Smooth muscle cell (in vitro differentiated cells): ENCODE results near the gene IFI44L. TPM values are rescaled to one million over a fixed set of nuclear protein-coding genes. Genes with fewer than 3 reads are reported as not detected.

Source experiments
- DNase-seq: peaks from one replicate; lab custom pipeline; 2025; ENCODE audit not compliant: unreplicated experiment; lab: John Stamatoyannopoulos, UW
- H2AFZ ChIP-seq: fragments of 200-600 bp; sonication (generic); 2 replicates; pipeline ENCODE4 v1.6.0; 2016; ENCODE audit warnings: antibody characterized with exemption, low read depth, mild to moderate bottlenecking
- H3F3A ChIP-seq: fragments of 200-600 bp; sonication (generic); 2 replicates; pipeline ENCODE4 v1.6.0; 2017; ENCODE audit warnings: antibody characterized with exemption, low read depth
- H3K27ac ChIP-seq: fragments of 200-600 bp; sonication (generic); 2 replicates; pipeline ENCODE4 v1.5.1; 2016; ENCODE audit warnings: low read depth, mild to moderate bottlenecking
- H3K27me3 ChIP-seq: fragments of 200-600 bp; sonication (generic); 2 replicates; pipeline ENCODE4 v1.6.1; 2016; ENCODE audit warnings: low read depth, mild to moderate bottlenecking
- H3K36me3 ChIP-seq: fragments of 200-600 bp; sonication (generic); 2 replicates; pipeline ENCODE4 v1.5.1; 2016; ENCODE audit warnings: low read depth
- H3K4me1 ChIP-seq: fragments of 200-600 bp; sonication (generic); 2 replicates; pipeline ENCODE4 v1.5.1; 2016; ENCODE audit warnings: low read depth
- H3K4me2 ChIP-seq: fragments of 200-600 bp; sonication (generic); 2 replicates; pipeline ENCODE4 v1.6.0; 2016; ENCODE audit warnings: mild to moderate bottlenecking
- H3K4me3 ChIP-seq: fragments of 200-600 bp; sonication (generic); 2 replicates; pipeline ENCODE4 v1.5.1; 2016; ENCODE audit warnings: mild to moderate bottlenecking
- H3K79me2 ChIP-seq: fragments of 200-600 bp; sonication (generic); 2 replicates; pipeline ENCODE4 v1.6.0; 2016; ENCODE audit warnings: low read depth, mild to moderate bottlenecking
- H3K9ac ChIP-seq: fragments of 200-600 bp; sonication (generic); 2 replicates; pipeline ENCODE4 v1.6.0; 2016; ENCODE audit warnings: low read depth
- H3K9me3 ChIP-seq: fragments of 200-600 bp; sonication (generic); replicated peaks from 2 replicates; pipeline ENCODE4 v1.5.1; 2016; ENCODE audit warnings: low read depth
- H4K20me1 ChIP-seq: fragments of 200-600 bp; sonication (generic); 2 replicates; pipeline ENCODE4 v1.6.0; 2016; ENCODE audit warnings: low read depth
- WGBS: methylation state at CpG from one replicate; pipeline ENCODE4 v1.1.7; 2016; ENCODE audit warnings: low lambda C conversion rate; 5-methylcytosine and 5-hydroxymethylcytosine counted together
- polyA plus RNA-seq: library from polyadenylated mRNA; unstranded; fragments of >200 nt; fragmentation: Nextera tagmentation; extraction: Ambion mirVana; gene quantifications from 2 replicates; pipeline ENCODE4 v1.2.1, GENCODE V29; 2016
- total RNA-seq: library from RNA; depleted of rRNA; stranded (reverse); fragments of >200 nt; gene quantifications from 2 replicates; pipeline ENCODE4 v1.2.3, GENCODE V29; 2014
- TF ChIP-seq, protein P1 (sequence below): fragments of 200-600 bp; sonication (generic); IDR thresholded peaks from 2 replicates; pipeline ENCODE4 v1.5.1; 2017; ENCODE audit warnings: borderline replicate concordance, mild to moderate bottlenecking, antibody characterized with exemption; ENCODE audit not compliant: insufficient read depth, poor library complexity, severe bottlenecking

IFI44L gene
- total and polyA plus RNA-seq, 2 experiments from 2014 or later = not detected

- no peaks in the 10 kb centered on the region for H4K20me1 ChIP-seq
- H3K9ac ChIP-seq = no peak overlapping the region
- H2AFZ ChIP-seq = no peak overlapping the region
- H3K9me3 ChIP-seq = no peaks in the 10 kb centered on the region
- H3K4me2 ChIP-seq = no peak overlapping the region
- no peaks in the 10 kb centered on the region for H3K79me2 ChIP-seq
- peaks cover 21% of the 10 kb centered on the region for H3K27me3 ChIP-seq
- no peaks in the 10 kb centered on the region for H3F3A ChIP-seq
- H3K4me1 ChIP-seq = no peaks in the 10 kb centered on the region
- TF ChIP-seq, protein P1, sequence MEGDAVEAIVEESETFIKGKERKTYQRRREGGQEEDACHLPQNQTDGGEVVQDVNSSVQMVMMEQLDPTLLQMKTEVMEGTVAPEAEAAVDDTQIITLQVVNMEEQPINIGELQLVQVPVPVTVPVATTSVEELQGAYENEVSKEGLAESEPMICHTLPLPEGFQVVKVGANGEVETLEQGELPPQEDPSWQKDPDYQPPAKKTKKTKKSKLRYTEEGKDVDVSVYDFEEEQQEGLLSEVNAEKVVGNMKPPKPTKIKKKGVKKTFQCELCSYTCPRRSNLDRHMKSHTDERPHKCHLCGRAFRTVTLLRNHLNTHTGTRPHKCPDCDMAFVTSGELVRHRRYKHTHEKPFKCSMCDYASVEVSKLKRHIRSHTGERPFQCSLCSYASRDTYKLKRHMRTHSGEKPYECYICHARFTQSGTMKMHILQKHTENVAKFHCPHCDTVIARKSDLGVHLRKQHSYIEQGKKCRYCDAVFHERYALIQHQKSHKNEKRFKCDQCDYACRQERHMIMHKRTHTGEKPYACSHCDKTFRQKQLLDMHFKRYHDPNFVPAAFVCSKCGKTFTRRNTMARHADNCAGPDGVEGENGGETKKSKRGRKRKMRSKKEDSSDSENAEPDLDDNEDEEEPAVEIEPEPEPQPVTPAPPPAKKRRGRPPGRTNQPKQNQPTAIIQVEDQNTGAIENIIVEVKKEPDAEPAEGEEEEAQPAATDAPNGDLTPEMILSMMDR = no peak
- H3K36me3 ChIP-seq = no peaks in the 10 kb centered on the region
- no peak overlapping the region for H3K27ac ChIP-seq
- no peak overlapping the region for H3K4me3 ChIP-seq
- DNase-seq = no peak
Measured at GRCh38 chr1:78668427-78668826, 48.2 kb downstream of the IFI44L start.

DNA sequence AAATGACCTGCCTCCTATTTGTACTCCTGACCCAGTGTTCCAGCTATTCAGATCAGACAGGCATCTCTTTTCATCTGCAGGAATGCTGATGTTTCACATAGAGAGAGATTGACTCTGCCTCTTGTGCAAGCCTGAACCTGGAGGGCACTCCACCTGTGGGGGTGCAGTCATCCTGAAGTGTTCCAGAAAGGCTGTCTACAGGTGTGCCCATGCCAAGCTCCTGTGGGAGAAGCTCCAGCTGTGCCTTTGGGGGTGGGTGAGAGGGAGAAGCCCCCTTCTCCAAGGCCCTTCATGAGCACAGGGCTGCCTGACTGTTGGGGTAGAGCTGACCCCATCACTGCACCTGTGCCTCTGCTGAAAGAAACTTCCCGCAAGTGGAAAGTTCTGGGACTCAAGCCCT, 52.2 kb downstream of the IFI44L start:
- Histone ChIP-seq H3F3A (no peaks in the 10 kb centered on the region), H3K27me3 (peaks cover 14% of the 10 kb centered on the region), H3K36me3 (no peaks in the 10 kb centered on the region), H3K9me3 (no peaks in the 10 kb centered on the region), H3K4me2 (no peak overlapping the region), H2AFZ (no peak overlapping the region), H3K79me2 (no peaks in the 10 kb centered on the region), H3K27ac (no peak overlapping the region), H3K9ac (no peak overlapping the region), H3K4me1 (no peaks in the 10 kb centered on the region), H3K4me3 (no peak overlapping the region), H4K20me1 (no peaks in the 10 kb centered on the region)
- TF ChIP-seq, protein P1 = no peak
- no peak for DNase-seq
- 57% methylated on average over 1 of the region's 1 CpG for WGBS

GRCh38 chr1:78673120-78673519, 52.9 kb downstream of the IFI44L start:
- Histone ChIP-seq H3K4me3 (no peak overlapping the region), H3K79me2 (no peaks in the 10 kb centered on the region), H3K36me3 (no peaks in the 10 kb centered on the region), H3K9me3 (no peaks in the 10 kb centered on the region), H3K4me1 (no peaks in the 10 kb centered on the region), H4K20me1 (no peaks in the 10 kb centered on the region), H3F3A (no peaks in the 10 kb centered on the region), H3K9ac (no peak overlapping the region), H2AFZ (no peak overlapping the region), H3K4me2 (no peak overlapping the region), H3K27me3 (peaks cover 14% of the 10 kb centered on the region), H3K27ac (no peak overlapping the region)
- TF ChIP-seq, protein P1 = no peak
- DNase-seq = no peak
- 71% methylated on average over 5 of the region's 5 CpGs for WGBS

- no peak for DNase-seq
- no peak overlapping the region for H3K9ac ChIP-seq
- H3K4me1 ChIP-seq = no peaks in the 10 kb centered on the region
- TF ChIP-seq, protein P1 = peak; percentile 91
- H3K27me3 ChIP-seq = peaks cover 7% of the 10 kb centered on the region
- no peaks in the 10 kb centered on the region for H3K9me3 ChIP-seq
- H4K20me1 ChIP-seq = no peaks in the 10 kb centered on the region
- H3K36me3 ChIP-seq = no peaks in the 10 kb centered on the region
- no peak overlapping the region for H2AFZ ChIP-seq
- H3K4me2 ChIP-seq = no peak overlapping the region
- H3K79me2 ChIP-seq = no peaks in the 10 kb centered on the region
- no peak overlapping the region for H3K27ac ChIP-seq
- H3F3A ChIP-seq = no peaks in the 10 kb centered on the region
- 42% methylated on average over 9 of the region's 9 CpGs for WGBS
- H3K4me3 ChIP-seq = no peak overlapping the region
Measured at GRCh38 chr1:78676347-78676982, 56.2 kb downstream of the IFI44L start.
